AG10803 (cell line): Measurements from ENCODE around the gene BOD1.

Source experiments
- DNase-seq: peaks from one replicate; pipeline ENCODE4 v3.0.0; 2010; ENCODE audit warnings: low read depth
- H3K4me3 ChIP-seq: 2 replicates; pipeline ENCODE4 v1.5.1; 2011; ENCODE audit warnings: mild to moderate bottlenecking, low read length, control low read depth
- CTCF ChIP-seq: conservative IDR thresholded peaks from 2 replicates; pipeline ENCODE4 v1.5.1; 2011; ENCODE audit warnings: mild to moderate bottlenecking, low read length, control low read depth, inconsistent platforms

Gene BOD1

GRCh38 chr5:173618927-173619519, 2.6 kb upstream of the BOD1 start:
- peak; percentile 86 for TF ChIP-seq CTCF
- peak; percentile 43 for DNase-seq
- H3K4me3 ChIP-seq: no peak overlapping the region

- peak; percentile 74 for DNase-seq
- peak; percentile 77 for TF ChIP-seq CTCF
Measured at GRCh38 chr5:173615884-173616576, 420 bp downstream of the BOD1 start.

DNA sequence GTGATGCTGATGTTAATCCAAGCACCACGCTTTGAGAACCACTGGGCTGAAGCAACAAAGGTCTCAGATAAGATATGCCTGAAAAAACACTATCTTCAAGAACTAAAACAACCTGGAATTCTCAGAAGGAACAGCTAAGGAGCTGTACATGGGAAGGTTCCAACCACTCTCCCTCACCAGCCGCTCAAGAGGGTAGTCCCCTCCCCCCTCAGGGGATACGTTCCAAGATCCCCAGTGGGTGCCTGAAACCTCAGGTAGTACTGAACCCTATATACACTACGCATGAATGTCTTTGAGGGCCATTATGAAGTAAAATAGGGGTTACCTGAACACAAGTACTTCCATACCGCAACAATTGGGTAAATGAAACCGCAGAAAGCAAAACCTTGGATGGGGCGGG, 1.9 kb downstream of the BOD1 start:
- peak overlapping the region; percentile 82 for H3K4me3 ChIP-seq
- DNase-seq: no peak
- no peak for TF ChIP-seq CTCF

More at GRCh38 chr5:173615884-173616576, 420 bp downstream of the BOD1 start:
- peak overlapping the region; percentile 82 for H3K4me3 ChIP-seq

GRCh38 chr5:173613433-173614159, 2.9 kb downstream of the BOD1 start:
- TF ChIP-seq CTCF: no peak
- no peak for DNase-seq
- no peak overlapping the region for H3K4me3 ChIP-seq

- no peak for TF ChIP-seq CTCF
- DNase-seq: peak; percentile 72
- H3K4me3 ChIP-seq: no peak overlapping the region
Measured at GRCh38 chr5:173612948-173613347, 3.5 kb downstream of the BOD1 start.

DNA sequence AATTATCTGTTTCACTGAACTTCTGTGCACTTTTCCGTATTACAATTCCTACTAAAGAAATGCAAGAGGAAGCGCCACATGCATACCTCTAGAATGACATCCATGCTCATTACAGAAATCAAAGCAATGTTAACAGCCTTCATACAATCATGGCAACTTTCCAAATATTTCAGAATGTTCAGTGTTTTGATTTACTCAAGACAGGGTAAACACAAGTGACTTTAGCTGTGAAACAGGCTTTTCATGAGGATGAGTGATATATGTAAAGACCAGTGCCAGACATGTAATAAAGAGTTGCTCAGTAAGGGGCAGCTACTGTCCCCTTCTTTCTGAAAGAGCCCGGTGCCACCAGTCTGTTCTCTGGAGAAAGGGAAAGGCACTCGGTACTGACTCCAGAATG, 4.7 kb downstream of the BOD1 start:
- no peak overlapping the region for H3K4me3 ChIP-seq
- no peak for TF ChIP-seq CTCF
- DNase-seq: no peak
